Gastrocnemius medialis (tissue), 4 donors: ENCODE measurements around the gene AP5S1. TPM values are rescaled to one million over a fixed set of nuclear protein-coding genes. Genes with fewer than 3 reads are reported as not detected.
"Not testable (repeated sequence)": the region's sequence is repeated elsewhere in the genome, so short reads cannot be mapped to it uniquely, and the experiment has no call there.

ENCODE experiments used
- ATAC-seq, 2 donors: fragments of 150-250 bp; one replicate each; pipeline ENCODE4 v1.9.1; 2016
- DNase-seq, 2 donors: peaks; one replicate each; pipeline ENCODE4 v3.0.0-alpha.2; 2019
- H3K27ac ChIP-seq, 4 donors: fragments of 200-600 bp; sonication (generic); 1 replicate in 1 of 4; 2 replicates in 3 of 4; pipeline ENCODE4 v1.5.1; 2016 to 2018; ENCODE audit warnings: mild to moderate bottlenecking in 2 of 4, moderate library complexity in 1 of 4
- H3K27me3 ChIP-seq, 3 donors: fragments of 200-600 bp; sonication (generic) in 2 of 3; 1 replicate in 1 of 3; 2 replicates in 2 of 3; pipeline versions ENCODE4 v1.5.1 to v1.6.0; 2016 to 2019; ENCODE audit warnings: mild to moderate bottlenecking in 1 of 3, moderate library complexity in 1 of 3
- H3K36me3 ChIP-seq, 2 donors: fragments of 200-600 bp; sonication (generic) in 1 of 2; one replicate each; pipeline ENCODE4 v1.5.1; 2017 to 2018
- H3K4me1 ChIP-seq, 2 donors: fragments of 200-600 bp; sonication (generic) in 1 of 2; one replicate each; pipeline ENCODE4 v1.5.1; 2016 to 2017; ENCODE audit warnings: mild to moderate bottlenecking in 2 of 2
- H3K4me3 ChIP-seq, 4 donors: fragments of 200-600 bp; sonication (generic) in 3 of 4; 1 replicate in 1 of 4; 2 replicates in 3 of 4; pipeline ENCODE4 v1.5.1; 2016 to 2019; ENCODE audit warnings: mild to moderate bottlenecking in 2 of 4
- H3K9me3 ChIP-seq, 3 donors: fragments of 200-600 bp; sonication (generic) in 2 of 3; 1 replicate in 1 of 3; 2 replicates in 2 of 3; pipeline ENCODE4 v1.5.1; 2016 to 2019
- CTCF ChIP-seq, 5 experiments: fragments of 450-650 bp in 3 of 5; fragments of 200-600 bp in 2 of 5; sonication (generic) in 2 of 5; IDR thresholded peaks in 4 of 5; conservative IDR thresholded peaks in 1 of 5; 1 replicate in 4 of 5; 2 replicates in 1 of 5; pipeline ENCODE4 v1.5.1; 2016 to 2019; ENCODE audit warnings: antibody characterized with exemption in 5 of 5, mild to moderate bottlenecking in 3 of 5, moderate library complexity in 3 of 5
- POLR2A ChIP-seq, 2 donors: fragments of 450-650 bp; IDR thresholded peaks; one replicate each; pipeline ENCODE4 v1.6.1; 2017; ENCODE audit warnings: antibody characterized with exemption in 2 of 2, mild to moderate bottlenecking in 2 of 2, moderate library complexity in 2 of 2
- in situ Hi-C, 4 donors: fragments of 200-750 bp; cut with MboI; loops; one replicate each; pipeline versions ENCODE4 v1.15.0 to v1.8.0; 2017; ENCODE audit warnings: low sequenced_read_pairs in 4 of 4
- intact Hi-C: fragments of 100-400 bp; cut with DNase I; formaldehyde crosslinking; loops from one replicate; pipeline ENCODE4 v1.15.1; 2023; ENCODE audit warnings: low total_unique reads
- total RNA-seq, 4 donors: library from RNA; depleted of rRNA; stranded (reverse); fragments of >200 nt; gene quantifications; one replicate each; pipeline versions ENCODE4 v1.1.0 to v1.2.3, GENCODE V29; 2016

Gene AP5S1
- total RNA-seq, 4 donors from 2014 or later: 11.6 to 20.9 (median 17.3) TPM

- Histone ChIP-seq H3K4me1 (peaks cover 20 to 29% of the 10 kb centered on the region in 2 donors), H3K36me3 (no peaks in the 10 kb centered on the region), H3K4me3 (no peak overlapping the region), H3K27me3 (no peaks in the 10 kb centered on the region), H3K9me3 (no peaks in the 10 kb centered on the region), H3K27ac (no peak overlapping the region)
- no peak for ATAC-seq
- intact Hi-C loops: loop anchor here (5.0 kb wide), 1 partner anchor 299 kb away; no protein-coding TSS in a partner anchor
- in situ Hi-C loops: no loop called here
- TF ChIP-seq CTCF (IDR thresholded peaks at IDR 0.05 in 4 of 5, conservative IDR thresholded peaks at IDR 0.05 in 1 of 5): no peak
- TF ChIP-seq POLR2A (IDR thresholded peaks at IDR 0.05): no peak
- DNase-seq: no peak
These were observed 31.6 kb upstream of the AP5S1 start for GRCh38 chr20:3788685-3789155.

GRCh38 chr20:3789201-3789600 is 31.1 kb upstream of the AP5S1 start:
- intact Hi-C loops: loop anchor here (5.0 kb wide), 1 partner anchor 298 kb away; no protein-coding TSS in a partner anchor
- H3K27me3 ChIP-seq, ATAC-seq, H3K4me3 ChIP-seq, in situ Hi-C loops, H3K9me3 ChIP-seq, H3K36me3 ChIP-seq, DNase-seq, H3K27ac ChIP-seq: not testable (repeated sequence)
- peaks cover 15 to 24% of the 10 kb centered on the region in 2 donors for H3K4me1 ChIP-seq

- H3K4me1 ChIP-seq, H3K9me3 ChIP-seq, H3K27ac ChIP-seq, in situ Hi-C loops, intact Hi-C loops, H3K27me3 ChIP-seq, H3K4me3 ChIP-seq, H3K36me3 ChIP-seq, ATAC-seq, DNase-seq: not testable (repeated sequence)
These were observed 26.2 kb upstream of the AP5S1 start for GRCh38 chr20:3794168-3794567.

- Histone ChIP-seq H3K4me3 (peak overlapping the region in 3 of 4 donors; percentile 60 to 79 (median 70)), H3K27me3 (no peaks in the 10 kb centered on the region), H3K36me3 (no peaks in the 10 kb centered on the region), H3K27ac (peak overlapping the region; percentile 79 to 94 (median 88)), H3K9me3 (no peaks in the 10 kb centered on the region), H3K4me1 (peaks cover 0 to 5% of the 10 kb centered on the region in 2 donors)
- DNase-seq (no peak), ATAC-seq (no peak)
- intact Hi-C loops (no loop called here), in situ Hi-C loops (no loop called here)
- TF ChIP-seq POLR2A (IDR thresholded peaks at IDR 0.05) (no peak), CTCF (IDR thresholded peaks at IDR 0.05 in 4 of 5, conservative IDR thresholded peaks at IDR 0.05 in 1 of 5) (no peak)
These were observed 25.5 kb upstream of the AP5S1 start for GRCh38 chr20:3794701-3795420.

- H3K27me3 ChIP-seq: no peaks in the 10 kb centered on the region
- ATAC-seq (peak; percentile 95 to 97), DNase-seq (peak; percentile 90)
- in situ Hi-C loops: no loop called here
- peaks cover 0 to 5% of the 10 kb centered on the region in 2 donors for H3K4me1 ChIP-seq
- H3K9me3 ChIP-seq: no peaks in the 10 kb centered on the region
- H3K4me3 ChIP-seq: peak within 1 kb of the TSS; percentile 60 to 90 (median 74)
- TF ChIP-seq CTCF (IDR thresholded peaks at IDR 0.05 in 4 of 5, conservative IDR thresholded peaks at IDR 0.05 in 1 of 5) (peak; percentile 58 to 83 (median 74)), POLR2A (IDR thresholded peaks at IDR 0.05) (peak; percentile 55)
- H3K36me3 ChIP-seq: no peaks in the 10 kb centered on the region
- H3K27ac ChIP-seq: peak within 1 kb of the TSS; percentile 79 to 94 (median 88)
- intact Hi-C loops: loop anchor here (1.0 kb wide), 1 partner anchor 25 kb away; the partner anchor contains the start of gene AP5S1
These were observed 24.6 kb upstream of the AP5S1 start, which contains the start of gene CDC25B for GRCh38 chr20:3795511-3796468. Gene CDC25B, plus strand, starts transcription at chr20:3796310. Its CDS starts 222 bp downstream, at chr20:3796532.
